HepG2 (cell line): ENCODE data around the gene DSE. TPM values are rescaled to one million over a fixed set of nuclear protein-coding genes. Genes with fewer than 3 reads are reported as not detected.

Source experiments
- ATAC-seq: fragments of 200-7000 bp; cut with Tn5 transposase; 3 replicates; pipeline ENCODE4 v1.9.1; 2020; ENCODE audit warnings: mild to moderate bottlenecking, moderate library complexity
- BruUV-seq: library from RNA; stranded (reverse); fragments of 400-500 nt; replicated peaks from 2 replicates; lab custom pipeline; 2021; lab: Mats Ljungman, UMichigan
- CTCF ChIA-PET: fragments of 300-600 bp; formaldehyde crosslinking; extraction: SDS; loops from one replicate; lab custom pipeline; 2021; ENCODE audit warnings: low total read pairs, inconsistent platforms, low intra/inter-chr PET ratio; lab: Yijun Ruan, JAX
- POLR2A ChIA-PET: fragments of 350-600 bp; sonication (Branson Sonifier 250); formaldehyde crosslinking; loops from one replicate; lab custom pipeline; 2020; ENCODE audit warnings: antibody characterized with exemption, inconsistent platforms; lab: Yijun Ruan, JAX
- DNase-seq: peaks from one replicate; pipeline ENCODE4 v3.0.0-alpha.2; 2015; ENCODE audit warnings: low spot score
- FAIRE-seq: peaks from 3 replicates; lab custom pipeline; 2011; peaks lifted over from hg19 to GRCh38; lab: Jason Lieb, UNC
- H2AFZ ChIP-seq: one replicate; pipeline ENCODE4 v1.6.1; 2011; ENCODE audit warnings: low read length, inconsistent platforms
- H3K27ac ChIP-seq: fragments of 300-600 bp; 3 replicates; pipeline ENCODE4 v1.8.0; 2011; ENCODE audit warnings: mixed run types, mild to moderate bottlenecking, mixed read lengths, low read length, inconsistent platforms; ENCODE audit not compliant: insufficient read depth; ENCODE audit errors: extremely low read length
- H3K27me3 ChIP-seq, 2 experiments: fragments of 200-600 bp in 1 of 2; 2 replicates in 1 of 2; 3 replicates in 1 of 2; pipeline versions ENCODE4 v1.6.0 to v1.8.0; 2011; ENCODE audit warnings: low read length in 2 of 2, mild to moderate bottlenecking in 2 of 2, moderate library complexity in 2 of 2, inconsistent platforms in 1 of 2; ENCODE audit not compliant: insufficient read depth in 2 of 2, control insufficient read depth in 1 of 2
- H3K36me3 ChIP-seq, 2 experiments: fragments of 200-600 bp in 1 of 2; replicated peaks in 1 of 2; 2 replicates in 1 of 2; 3 replicates in 1 of 2; pipeline versions ENCODE4 v1.5.1 to v1.8.0; 2011; ENCODE audit warnings: low read length in 2 of 2, inconsistent platforms in 1 of 2; ENCODE audit not compliant: insufficient read depth in 2 of 2, control insufficient read depth in 1 of 2
- H3K4me1 ChIP-seq: 2 replicates; pipeline ENCODE4 v1.5.1; 2012; ENCODE audit warnings: low read length, inconsistent platforms; ENCODE audit not compliant: insufficient read depth
- H3K4me2 ChIP-seq: 2 replicates; pipeline ENCODE4 v1.6.0; 2011; ENCODE audit warnings: low read depth, low read length, inconsistent platforms
- H3K4me3 ChIP-seq, 3 experiments: fragments of 200-600 bp in 1 of 3; sonication (generic), shearing (Covaris generic) in 1 of 3; replicated peaks in 1 of 3; 2 replicates each; pipeline ENCODE4 v1.5.1; 2011 to 2016; ENCODE audit warnings: low read length in 3 of 3, inconsistent platforms in 2 of 3, low read depth in 2 of 3, mild to moderate bottlenecking in 2 of 3, control low read depth in 1 of 3, mixed read lengths in 1 of 3; ENCODE audit not compliant: insufficient read depth in 1 of 3
- H3K79me2 ChIP-seq: one replicate; pipeline ENCODE4 v1.6.1; 2011; ENCODE audit warnings: low read length, inconsistent platforms; ENCODE audit not compliant: insufficient read depth
- H3K9ac ChIP-seq: 2 replicates; pipeline ENCODE4 v1.6.0; 2011; ENCODE audit warnings: mild to moderate bottlenecking, low read depth, low read length, inconsistent platforms; ENCODE audit not compliant: insufficient read depth
- H3K9me3 ChIP-seq: 2 replicates; pipeline ENCODE4 v1.5.1; 2012; ENCODE audit warnings: mild to moderate bottlenecking, low read length
- H4K20me1 ChIP-seq: 2 replicates; pipeline ENCODE4 v1.6.0; 2011; ENCODE audit warnings: inconsistent platforms, mild to moderate bottlenecking, low read length, moderate library complexity; ENCODE audit not compliant: insufficient read depth
- CHCHD3 ChIP-seq: sonication (generic); formaldehyde crosslinking; IDR thresholded peaks from 2 replicates; pipeline ENCODE4 v1.8.0; 2022; ENCODE audit warnings: mild to moderate bottlenecking, missing genetic modification reagents, moderate library complexity
- E2F1 ChIP-seq: sonication (generic); formaldehyde crosslinking; IDR thresholded peaks from 2 replicates; pipeline ENCODE4 v1.5.0; 2020; ENCODE audit warnings: missing genetic modification reagents
- FOXP4 ChIP-seq: sonication (generic); formaldehyde crosslinking; IDR thresholded peaks from 2 replicates; pipeline ENCODE4 v1.4.0; 2020; ENCODE audit warnings: missing genetic modification reagents
- HNRNPH1 ChIP-seq: fragments of 200-400 bp; formaldehyde crosslinking; optimal IDR thresholded peaks from 2 replicates; pipeline ENCODE3; 2017; ENCODE audit warnings: mild to moderate bottlenecking, low read depth, low read length
- HOXA5 ChIP-seq: sonication (generic); formaldehyde crosslinking; IDR thresholded peaks from 2 replicates; pipeline ENCODE4 v1.4.0; 2020; ENCODE audit warnings: missing genetic modification reagents
- SOX13 ChIP-seq, 3 experiments: fragments of 450-650 bp in 1 of 3; sonication (generic) in 1 of 3; formaldehyde crosslinking in 1 of 3; IDR thresholded peaks in 2 of 3; conservative IDR thresholded peaks in 1 of 3; 2 replicates each; pipeline versions ENCODE4 v1.5.0 to v1.6.1; 2016 to 2020; ENCODE audit warnings: antibody characterized with exemption in 1 of 3, mild to moderate bottlenecking in 1 of 3, missing compliant biosample characterization in 1 of 3, missing genetic modification reagents in 1 of 3, moderate library complexity in 1 of 3
- ZBTB21 ChIP-seq: sonication (generic); formaldehyde crosslinking; IDR thresholded peaks from 2 replicates; pipeline ENCODE4 v1.4.0; 2020; ENCODE audit warnings: missing genetic modification reagents
- WGBS: methylation state at CpG from one replicate; pipeline ENCODE4 v1.1.6; 2017; ENCODE audit warnings: low lambda C conversion rate; 5-methylcytosine and 5-hydroxymethylcytosine counted together
- in situ Hi-C: cut with HindIII; loops from 2 replicates; pipeline ENCODE4 v1.10.0; 2017; ENCODE audit warnings: low pct_unique_long_range_greater_than_20kb; ENCODE audit not compliant: extremely low pct_ligation_motif_present
- intact Hi-C: fragments of 100-400 bp; cut with micrococcal nuclease; formaldehyde crosslinking; loops from one replicate; pipeline ENCODE4 v1.10.0; 2022; ENCODE audit not compliant: unreplicated experiment
- polyA plus RNA-seq, 8 experiments: library from polyadenylated mRNA; depleted of rRNA in 3 of 8; stranded (reverse) in 7 of 8; unstranded in 1 of 8; fragments of >200 nt; fragmentation: Illumina TruSeq in 4 of 8; extraction: Trizol in 4 of 8; gene quantifications; 2 replicates each; pipeline versions ENCODE4 v1.2.1 to v1.2.3, GENCODE V29; 2011 to 2016; ENCODE audit warnings: low read depth in 4 of 8, missing spikeins in 1 of 8, mixed read lengths in 1 of 8; ENCODE audit not compliant: insufficient read depth in 1 of 8
- total RNA-seq, 5 experiments: library from RNA; depleted of rRNA; stranded (reverse); fragments of >200 nt; fragmentation: Illumina TruSeq; extraction: Trizol; gene quantifications; 2 replicates each; pipeline ENCODE4 v1.2.3, GENCODE V29; 2016; ENCODE audit warnings: low read depth in 1 of 5
- TF ChIP-seq, protein P1 (sequence below): sonication (generic); formaldehyde crosslinking; IDR thresholded peaks from 2 replicates; pipeline ENCODE4 v1.5.0; 2020; ENCODE audit warnings: mild to moderate bottlenecking, missing genetic modification reagents

Gene DSE
- total and polyA plus RNA-seq, 2 of the 13 experiments (the other 11 are each of a cell fraction or from before 2014, with no cell fraction given) = 2.6 to 4.6 TPM

DNA sequence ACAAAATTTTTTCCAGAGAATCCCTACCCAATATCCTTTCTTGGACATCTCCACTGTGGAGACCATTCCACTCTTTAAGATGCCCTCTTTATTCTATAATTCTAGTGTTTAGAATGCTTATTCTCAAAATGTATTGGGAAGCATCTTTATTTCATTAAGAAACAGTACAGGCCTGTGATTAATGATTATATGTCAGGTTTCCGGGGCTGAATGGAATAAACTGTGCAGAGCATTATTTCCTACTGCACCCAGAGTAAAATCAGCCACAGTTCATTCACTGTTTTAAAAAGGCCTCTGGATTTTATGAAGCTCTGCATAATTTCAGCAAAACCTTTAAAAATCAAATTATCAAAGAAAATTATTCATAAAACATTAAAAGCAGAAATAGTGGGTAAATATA lies 42.6 kb downstream of the DSE start (continued):
- TF ChIP-seq FOXP4 (CRISPR knock-in tag) (no peak), E2F1 (CRISPR knock-in tag) (no peak), CHCHD3 (CRISPR knock-in tag) (no peak), HNRNPH1 (no peak), ZBTB21 (CRISPR knock-in tag) (no peak), HOXA5 (CRISPR knock-in tag) (no peak)

DNA sequence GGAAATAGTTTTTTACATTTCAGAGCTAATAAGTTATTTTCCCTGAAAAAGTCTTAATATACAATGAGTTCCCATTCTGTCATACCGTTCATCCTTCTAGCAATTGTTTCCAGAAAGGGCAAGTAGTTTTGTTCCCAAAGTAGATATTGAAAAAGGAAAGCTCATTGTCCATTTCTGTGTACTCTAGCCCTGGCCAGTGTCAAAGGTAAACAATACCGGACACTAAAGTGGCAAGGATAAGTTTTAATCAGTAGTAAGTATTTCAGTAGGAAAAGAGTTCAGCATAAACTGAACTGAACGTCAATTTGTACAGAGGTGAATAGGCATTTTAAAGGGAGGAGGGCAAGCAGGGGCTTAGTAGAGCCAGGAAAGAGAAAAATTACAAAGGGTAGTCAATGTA lies 46.9 kb downstream of the DSE start:
- Histone ChIP-seq H3K9ac (no peak overlapping the region), H4K20me1 (no peaks in the 10 kb centered on the region), H3K79me2 (no peaks in the 10 kb centered on the region), H3K36me3 (no peaks in the 10 kb centered on the region), H3K4me1 (peaks cover 7% of the 10 kb centered on the region), H3K27me3 (no peaks in the 10 kb centered on the region), H2AFZ (no peak overlapping the region), H3K4me3 (no peak overlapping the region), H3K9me3 (no peaks in the 10 kb centered on the region), H3K27ac (no peak overlapping the region), H3K4me2 (no peak overlapping the region)
- 1% methylated on average over 3 of the region's 3 CpGs for WGBS
- BruUV-seq = no TSS peak
- FAIRE-seq = no peak
- ChIA-PET POLR2A (no interaction called here), CTCF (no interaction called here)
- TF ChIP-seq, protein P1, sequence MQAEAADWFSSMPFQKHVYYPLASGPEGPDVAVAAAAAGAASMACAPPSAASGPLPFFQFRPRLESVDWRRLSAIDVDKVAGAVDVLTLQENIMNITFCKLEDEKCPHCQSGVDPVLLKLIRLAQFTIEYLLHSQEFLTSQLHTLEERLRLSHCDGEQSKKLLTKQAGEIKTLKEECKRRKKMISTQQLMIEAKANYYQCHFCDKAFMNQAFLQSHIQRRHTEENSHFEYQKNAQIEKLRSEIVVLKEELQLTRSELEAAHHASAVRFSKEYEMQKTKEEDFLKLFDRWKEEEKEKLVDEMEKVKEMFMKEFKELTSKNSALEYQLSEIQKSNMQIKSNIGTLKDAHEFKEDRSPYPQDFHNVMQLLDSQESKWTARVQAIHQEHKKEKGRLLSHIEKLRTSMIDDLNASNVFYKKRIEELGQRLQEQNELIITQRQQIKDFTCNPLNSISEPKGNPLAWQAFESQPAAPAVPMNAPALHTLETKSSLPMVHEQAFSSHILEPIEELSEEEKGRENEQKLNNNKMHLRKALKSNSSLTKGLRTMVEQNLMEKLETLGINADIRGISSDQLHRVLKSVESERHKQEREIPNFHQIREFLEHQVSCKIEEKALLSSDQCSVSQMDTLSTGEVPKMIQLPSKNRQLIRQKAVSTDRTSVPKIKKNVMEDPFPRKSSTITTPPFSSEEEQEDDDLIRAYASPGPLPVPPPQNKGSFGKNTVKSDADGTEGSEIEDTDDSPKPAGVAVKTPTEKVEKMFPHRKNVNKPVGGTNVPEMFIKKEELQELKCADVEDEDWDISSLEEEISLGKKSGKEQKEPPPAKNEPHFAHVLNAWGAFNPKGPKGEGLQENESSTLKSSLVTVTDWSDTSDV (CRISPR knock-in tag) = no peak
- no peak for TF ChIP-seq SOX13 (IDR thresholded peaks at IDR 0.05)
- peak in 1 of 2 experiments; percentile 23; a peak in 1 of 4 replicates for TF ChIP-seq SOX13 (CRISPR knock-in tag; conservative IDR thresholded peaks at IDR 0.05 in 1 of 2, IDR thresholded peaks at IDR 0.05 in 1 of 2)
- in situ Hi-C loops = no loop called here
- intact Hi-C loops = no loop called here
- ATAC-seq = no peak
- DNase-seq = no peak
